NCI-H82 treated with DMSO at 0.1 percent for 48 hours (cell line): ENCODE measurements around the gene CRKL.

Experiments used
- DNase-seq: peaks from one replicate; lab custom pipeline; 2025; ENCODE audit not compliant: unreplicated experiment; lab: John Stamatoyannopoulos, UW

CRKL gene

DNA sequence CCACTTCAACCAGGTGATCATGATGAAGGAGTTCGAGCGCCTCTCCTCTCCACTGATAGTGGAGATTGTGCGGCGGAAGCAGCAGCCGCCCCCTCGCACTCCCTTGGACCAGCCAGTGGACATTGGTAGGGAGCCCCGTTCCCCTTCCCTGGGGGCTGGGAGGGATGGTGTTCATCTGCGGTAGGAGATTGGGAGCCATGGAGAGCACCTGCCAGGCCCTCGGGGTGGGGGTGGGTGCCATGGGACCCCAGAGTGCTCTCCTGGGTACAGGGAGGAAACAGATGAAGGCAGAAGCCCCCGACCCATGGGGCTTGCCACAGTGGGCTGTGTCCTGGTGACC lies 77.7 kb downstream of the CRKL start:
- DNase-seq, result no peak

DNA sequence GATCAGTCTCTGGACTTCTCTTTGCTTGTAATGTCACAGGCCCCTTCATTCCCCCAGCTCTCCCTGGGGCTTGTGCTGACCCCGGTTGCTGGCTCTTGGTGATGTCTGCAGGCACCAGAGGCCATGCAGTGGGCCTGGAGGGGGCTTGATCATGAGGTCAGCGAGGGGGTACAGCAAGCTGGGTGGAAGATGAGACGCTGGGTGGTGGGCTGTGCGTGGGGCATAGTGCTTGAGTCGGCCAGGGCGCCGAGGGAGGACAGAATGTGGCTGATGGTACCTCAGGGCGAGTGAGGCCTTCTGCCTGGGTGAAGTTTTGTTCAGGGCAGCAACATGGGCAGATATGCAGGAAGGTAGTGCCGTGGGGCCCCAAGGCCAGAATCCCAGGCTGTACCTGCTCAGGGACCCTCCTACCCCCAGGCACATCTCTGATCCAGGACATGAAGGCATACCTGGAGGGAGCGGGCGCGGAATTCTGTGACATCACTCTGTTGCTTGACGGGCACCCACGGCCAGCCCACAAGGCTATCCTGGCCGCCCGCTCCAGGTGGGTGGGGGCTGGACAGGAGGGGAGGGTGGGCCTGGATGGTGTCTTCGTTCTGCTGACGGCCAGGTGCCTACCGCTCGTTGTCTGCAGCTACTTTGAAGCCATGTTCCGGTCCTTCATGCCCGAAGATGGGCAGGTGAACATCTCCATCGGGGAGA lies 78.3 kb downstream of the CRKL start:
- DNase-seq, result no peak

DNA sequence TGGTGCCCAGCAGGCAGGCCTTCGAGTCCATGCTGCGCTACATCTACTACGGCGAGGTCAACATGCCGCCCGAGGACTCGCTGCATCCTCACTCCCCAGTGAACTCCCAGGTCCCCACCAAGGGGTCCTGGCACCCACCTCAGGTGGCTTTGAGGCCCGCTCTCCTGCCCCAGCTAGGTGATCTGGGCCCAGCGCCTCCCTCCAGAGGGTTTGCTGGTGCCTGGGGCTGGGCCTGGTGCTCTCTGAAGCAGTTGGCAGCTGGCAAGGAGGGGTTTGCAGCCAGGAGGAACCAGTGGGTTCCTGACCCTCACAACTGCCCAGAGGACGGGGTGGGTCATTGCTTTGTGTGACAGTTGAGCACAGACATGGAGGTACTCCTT lies 78.8 kb downstream of the CRKL start:
- DNase-seq, result no peak

DNA sequence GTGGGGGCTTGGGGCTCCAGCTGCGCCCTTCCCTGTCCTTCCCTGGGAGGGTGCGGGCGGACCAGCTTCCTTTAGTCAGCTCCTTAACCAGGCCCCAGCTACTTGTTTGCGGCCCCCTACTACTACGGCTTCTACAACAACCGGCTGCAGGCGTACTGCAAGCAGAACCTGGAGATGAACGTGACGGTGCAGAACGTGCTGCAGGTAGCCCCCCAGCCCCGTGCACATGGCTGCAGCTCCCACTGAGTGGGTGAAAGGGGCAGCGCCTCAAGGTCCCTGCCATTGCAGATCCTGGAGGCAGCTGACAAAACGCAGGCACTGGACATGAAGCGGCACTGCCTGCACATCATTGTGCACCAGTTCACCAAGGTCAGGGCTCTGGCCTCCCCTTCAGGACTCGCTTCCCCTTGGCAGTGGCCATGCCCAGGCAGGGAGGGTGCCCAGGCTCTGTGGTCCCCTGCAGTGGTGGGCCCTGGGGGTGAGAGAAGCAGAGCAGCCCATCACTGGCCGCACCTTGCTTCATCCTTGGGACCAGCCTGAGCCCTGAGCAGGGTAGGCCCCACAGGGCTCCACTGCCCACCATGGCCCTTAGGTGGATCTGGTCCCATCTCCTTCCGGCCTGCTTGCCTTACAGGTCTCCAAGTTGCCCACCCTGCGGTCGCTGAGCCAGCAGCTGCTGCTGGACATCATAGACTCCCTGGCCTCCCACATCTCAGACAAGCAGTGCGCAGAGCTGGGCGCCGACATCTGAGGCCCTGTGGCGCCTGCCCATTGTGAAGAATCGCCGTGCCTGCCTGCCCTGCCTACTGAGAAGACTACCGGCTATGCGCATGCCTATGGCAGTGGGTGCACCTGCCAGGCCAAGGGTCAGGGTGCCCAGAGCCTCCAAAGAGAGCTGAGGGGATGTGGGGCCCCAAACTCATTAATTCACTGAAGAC lies 79.7 kb downstream of the CRKL start:
- no peak for DNase-seq

GRCh38 chr22:20997536-20998257 lies 80.5 kb downstream of the CRKL start:
- no peak for DNase-seq

- DNase-seq, result no peak
Observed at GRCh38 chr22:20998411-20999336, 81.5 kb downstream of the CRKL start.

- DNase-seq, result no peak
Observed at GRCh38 chr22:20999350-21000206, 82.4 kb downstream of the CRKL start.

DNA sequence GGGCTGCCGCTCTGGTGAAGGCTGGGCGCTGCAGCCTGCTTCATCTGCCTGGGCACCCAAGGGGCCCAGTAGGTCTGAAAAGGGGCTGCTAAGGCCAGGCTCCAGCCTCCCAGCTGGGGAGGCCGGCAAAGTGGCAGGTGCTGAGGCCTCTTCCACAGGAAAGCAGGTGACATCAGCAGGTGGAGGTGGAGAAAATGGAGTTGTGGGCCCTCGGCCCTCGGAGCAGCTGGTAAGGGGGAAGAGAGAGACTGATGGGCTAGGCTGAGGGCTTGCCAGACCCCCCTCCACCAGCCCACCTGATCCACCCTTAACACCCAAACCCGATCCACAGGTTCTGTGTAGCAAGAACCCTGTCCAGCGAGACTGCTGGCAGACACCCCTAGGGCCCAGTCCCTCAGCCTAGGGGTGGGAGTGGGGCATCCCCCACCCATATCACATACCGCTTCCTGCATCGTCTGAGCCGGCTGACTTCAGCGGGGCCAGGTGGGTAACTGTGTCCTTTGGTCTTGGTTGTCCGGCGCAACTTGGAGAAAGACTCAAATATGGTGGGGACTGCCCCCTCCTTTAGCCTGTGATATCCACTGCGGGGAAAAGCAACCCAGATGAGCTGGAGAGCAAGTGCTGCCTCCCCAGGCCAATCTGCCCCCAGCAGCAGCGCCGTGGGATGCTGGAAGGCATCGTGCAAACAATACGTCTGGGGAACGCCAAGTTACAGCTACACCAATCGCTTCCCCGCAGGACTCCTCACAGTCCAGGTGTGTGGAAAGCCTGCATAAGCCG lies 83.2 kb downstream of the CRKL start:
- DNase-seq, result no peak

- DNase-seq, result no peak
Observed at GRCh38 chr22:21000987-21001600, 83.9 kb downstream of the CRKL start.

- peak; percentile 86 for DNase-seq
Observed at GRCh38 chr22:21001601-21002325, 84.6 kb downstream of the CRKL start, which contains the start of gene THAP7. THAP7 (minus strand) TSS chr22:21002118; CDS start chr22:21001911, 207 bp downstream.
